ENCODE measurements around the gene EP300.
"Not testable (repeated sequence)": the region's sequence is repeated elsewhere in the genome, so short reads cannot be mapped to it uniquely, and the experiment has no call there.

Gene EP300

GRCh38 chr22:41052661-41053490 lies 39.5 kb upstream of the EP300 start:
- TF ChIP-seq CTCF (IDR thresholded peaks at IDR 0.05; ENCODE audit: low read depth, low read length, missing control alignments): no peak
- DNase-seq (ENCODE audit: low read depth): peak; percentile 42
- in situ Hi-C loops (cut with HindIII; ENCODE audit: low sequenced_read_pairs): no loop called here
- H3K4me3 ChIP-seq (ENCODE audit: low read depth, low read length): no peak overlapping the region

GRCh38 chr22:41057076-41057475 lies 35.3 kb upstream of the EP300 start:
- in situ Hi-C loops (cut with HindIII; ENCODE audit: low sequenced_read_pairs): no loop called here
- no peak for TF ChIP-seq CTCF (IDR thresholded peaks at IDR 0.05; ENCODE audit: low read depth, low read length, missing control alignments)
- DNase-seq (ENCODE audit: low read depth): no peak
- no peak overlapping the region for H3K4me3 ChIP-seq (ENCODE audit: low read depth, low read length)

- no peak overlapping the region for H3K4me3 ChIP-seq (ENCODE audit: low read depth, low read length)
- in situ Hi-C loops (cut with HindIII; ENCODE audit: low sequenced_read_pairs): no loop called here
- TF ChIP-seq CTCF (IDR thresholded peaks at IDR 0.05; ENCODE audit: low read depth, low read length, missing control alignments): no peak
- DNase-seq (ENCODE audit: low read depth): no peak
These were observed 30.2 kb upstream of the EP300 start for GRCh38 chr22:41062146-41062545.

- H3K4me3 ChIP-seq (ENCODE audit: low read depth, low read length); DNase-seq (ENCODE audit: low read depth); in situ Hi-C loops (cut with HindIII; ENCODE audit: low sequenced_read_pairs): not testable (repeated sequence)
These were observed 28.1 kb upstream of the EP300 start for GRCh38 chr22:41064326-41064725.

GRCh38 chr22:41066341-41066740 lies 26.1 kb upstream of the EP300 start:
- DNase-seq (ENCODE audit: low read depth); in situ Hi-C loops (cut with HindIII; ENCODE audit: low sequenced_read_pairs); H3K4me3 ChIP-seq (ENCODE audit: low read depth, low read length): not testable (repeated sequence)

- in situ Hi-C loops (cut with HindIII; ENCODE audit: low sequenced_read_pairs); H3K4me3 ChIP-seq (ENCODE audit: low read depth, low read length); DNase-seq (ENCODE audit: low read depth): not testable (repeated sequence)
These were observed 24.4 kb upstream of the EP300 start for GRCh38 chr22:41067968-41068367.

GRCh38 chr22:41070665-41071331 lies 21.6 kb upstream of the EP300 start:
- no peak for DNase-seq (ENCODE audit: low read depth)
- no peak overlapping the region for H3K4me3 ChIP-seq (ENCODE audit: low read depth, low read length)
- TF ChIP-seq CTCF (IDR thresholded peaks at IDR 0.05; ENCODE audit: low read depth, low read length, missing control alignments): no peak
- in situ Hi-C loops (cut with HindIII; ENCODE audit: low sequenced_read_pairs): no loop called here

- TF ChIP-seq CTCF (IDR thresholded peaks at IDR 0.05; ENCODE audit: low read depth, low read length, missing control alignments): no peak
- no peak for DNase-seq (ENCODE audit: low read depth)
- in situ Hi-C loops (cut with HindIII; ENCODE audit: low sequenced_read_pairs): no loop called here
- no peak overlapping the region for H3K4me3 ChIP-seq (ENCODE audit: low read depth, low read length)
These were observed 18.3 kb upstream of the EP300 start for GRCh38 chr22:41074061-41074460.
